IMR-90 (cell line): Measurements from ENCODE around the gene FRY. TPM values are rescaled to one million over a fixed set of nuclear protein-coding genes. Genes with fewer than 3 reads are reported as not detected.
A peak's percentile ranks its signal among the peaks of the same experiment; 100 is the strongest.

ENCODE experiments used
- ATAC-seq: fragments of 200-7000 bp; cut with Tn5 transposase; 2 replicates; pipeline ENCODE4 v1.9.1; 2020; ENCODE audit warnings: low read depth, mild to moderate bottlenecking, moderate library complexity
- BruUV-seq: library from RNA; stranded (reverse); fragments of 400-500 nt; replicated peaks from 2 replicates; lab custom pipeline; 2021; lab: Mats Ljungman, UMichigan
- CTCF ChIA-PET: fragments of 300-600 bp; formaldehyde crosslinking; extraction: SDS; loops from one replicate; lab custom pipeline; 2021; ENCODE audit warnings: antibody characterized with exemption; lab: Yijun Ruan, JAX
- POLR2A ChIA-PET: fragments of 300-600 bp; sonication (Branson Sonifier 250); formaldehyde crosslinking; loops from one replicate; lab custom pipeline; 2022; ENCODE audit warnings: antibody characterized with exemption; ENCODE audit not compliant: unreplicated experiment; lab: Charles Lee
- DNase-seq: peaks from one replicate; pipeline ENCODE4 v3.0.0; 2013
- H2AFZ ChIP-seq: replicated peaks from 2 replicates; pipeline ENCODE3; 2013; ENCODE audit warnings: low read length, mild to moderate bottlenecking; ENCODE audit not compliant: poor library complexity
- H2AK5ac ChIP-seq: 2 replicates; pipeline ENCODE4 v1.6.1; 2013; ENCODE audit warnings: low read depth, low read length, inconsistent platforms
- H2AK9ac ChIP-seq: replicated peaks from 2 replicates; pipeline ENCODE3; 2013; ENCODE audit warnings: mild to moderate bottlenecking, low read depth, low read length, moderate library complexity; ENCODE audit not compliant: poor library complexity
- H2BK120ac ChIP-seq: 2 replicates; pipeline ENCODE4 v1.6.1; 2013; ENCODE audit warnings: low read depth, low read length, inconsistent platforms
- H2BK15ac ChIP-seq: 3 replicates; pipeline ENCODE4 v1.6.1; 2013; ENCODE audit warnings: low read depth, low read length, inconsistent platforms
- H2BK20ac ChIP-seq: 2 replicates; pipeline ENCODE4 v1.6.1; 2013; ENCODE audit warnings: low read depth, mild to moderate bottlenecking, inconsistent platforms, low read length, moderate library complexity
- H2BK5ac ChIP-seq: 2 replicates; pipeline ENCODE4 v1.6.1; 2013; ENCODE audit warnings: mild to moderate bottlenecking, low read depth, low read length, inconsistent platforms; ENCODE audit not compliant: poor library complexity, severe bottlenecking
- H3K14ac ChIP-seq: replicated peaks from 2 replicates; pipeline ENCODE4 v1.6.1; 2013; ENCODE audit warnings: low read depth, low read length, inconsistent platforms
- H3K18ac ChIP-seq: 2 replicates; pipeline ENCODE4 v1.6.1; 2013; ENCODE audit warnings: low read depth, low read length, control low read depth
- H3K23ac ChIP-seq: 2 replicates; pipeline ENCODE4 v1.6.1; 2013; ENCODE audit warnings: low read depth, low read length, inconsistent platforms
- H3K27ac ChIP-seq: 2 replicates; pipeline ENCODE4 v1.5.1; 2013; ENCODE audit warnings: mild to moderate bottlenecking, control low read depth, low read length; ENCODE audit not compliant: insufficient read depth
- H3K27me3 ChIP-seq: 2 replicates; pipeline ENCODE4 v1.6.1; 2013; ENCODE audit warnings: low read length; ENCODE audit not compliant: control insufficient read depth, insufficient read depth
- H3K36me3 ChIP-seq: 2 replicates; pipeline ENCODE4 v1.6.1; 2013; ENCODE audit warnings: low read length, mixed read lengths; ENCODE audit not compliant: control insufficient read depth, insufficient read depth
- H3K4ac ChIP-seq: 2 replicates; pipeline ENCODE4 v1.6.1; 2013; ENCODE audit warnings: low read depth, low read length, inconsistent platforms
- H3K4me1 ChIP-seq: 2 replicates; pipeline ENCODE4 v1.6.1; 2013; ENCODE audit warnings: low read length, mixed read lengths; ENCODE audit not compliant: control insufficient read depth, insufficient read depth
- H3K4me2 ChIP-seq: 2 replicates; pipeline ENCODE4 v1.6.1; 2013; ENCODE audit warnings: low read depth, mild to moderate bottlenecking, control low read depth, low read length, moderate library complexity
- H3K4me3 ChIP-seq: 2 replicates; pipeline ENCODE4 v1.5.1; 2013; ENCODE audit warnings: low read depth, mild to moderate bottlenecking, control low read depth, low read length, moderate library complexity; ENCODE audit not compliant: insufficient read depth
- H3K56ac ChIP-seq: 2 replicates; pipeline ENCODE4 v1.6.1; 2013; ENCODE audit warnings: low read length, inconsistent platforms; ENCODE audit not compliant: insufficient read depth; ENCODE audit errors: extremely low read depth
- H3K79me1 ChIP-seq, 2 experiments: 2 replicates each; pipeline ENCODE4 v1.6.1; 2013; ENCODE audit warnings: low read length in 2 of 2, inconsistent platforms in 1 of 2, low read depth in 1 of 2
- H3K9ac ChIP-seq: 2 replicates; pipeline ENCODE4 v1.6.1; 2013; ENCODE audit warnings: low read depth, low read length, control low read depth
- H3K9me1 ChIP-seq: 2 replicates; pipeline ENCODE4 v1.6.1; 2013; ENCODE audit warnings: low read length, inconsistent platforms; ENCODE audit not compliant: insufficient read depth
- H3K9me3 ChIP-seq: 2 replicates; pipeline ENCODE4 v1.6.1; 2013; ENCODE audit warnings: low read length; ENCODE audit not compliant: control insufficient read depth, insufficient read depth
- H4K20me1 ChIP-seq: 2 replicates; pipeline ENCODE4 v1.6.1; 2013; ENCODE audit warnings: low read length, inconsistent platforms; ENCODE audit not compliant: insufficient read depth
- H4K5ac ChIP-seq: 2 replicates; pipeline ENCODE4 v1.6.1; 2013; ENCODE audit warnings: mild to moderate bottlenecking, low read depth, low read length, control low read depth
- H4K8ac ChIP-seq, 2 experiments: 2 replicates each; pipeline ENCODE4 v1.6.1; 2013; ENCODE audit warnings: low read depth in 2 of 2, low read length in 2 of 2, control low read depth in 1 of 2, inconsistent platforms in 1 of 2
- H4K91ac ChIP-seq: 2 replicates; pipeline ENCODE4 v1.6.1; 2013; ENCODE audit warnings: low read depth, low read length, inconsistent platforms; ENCODE audit not compliant: insufficient read depth
- BHLHE40 ChIP-seq: fragments of 150-350 bp; IDR thresholded peaks from 2 replicates; pipeline ENCODE4 v1.6.1; 2016; ENCODE audit warnings: mild to moderate bottlenecking, low read depth, low read length
- CEBPB ChIP-seq: IDR thresholded peaks from 2 replicates; pipeline ENCODE4 v1.6.1; 2012; ENCODE audit warnings: low read depth, low read length, improper control_type of control experiment
- CHD1 ChIP-seq: IDR thresholded peaks from 2 replicates; pipeline ENCODE4 v1.6.1; 2012; ENCODE audit warnings: low read depth, low read length, improper control_type of control experiment
- ELK1 ChIP-seq: fragments of 150-350 bp; IDR thresholded peaks from 2 replicates; pipeline ENCODE4 v1.6.1; 2016; ENCODE audit warnings: low read depth, mild to moderate bottlenecking, low read length, moderate library complexity, borderline replicate concordance
- FOS ChIP-seq: fragments of 150-350 bp; IDR thresholded peaks from 2 replicates; pipeline ENCODE4 v1.6.1; 2016; ENCODE audit warnings: low read depth, low read length
- MAFK ChIP-seq: IDR thresholded peaks from 2 replicates; pipeline ENCODE4 v1.6.1; 2012; ENCODE audit warnings: low read depth, low read length, improper control_type of control experiment
- MAZ ChIP-seq: IDR thresholded peaks from 2 replicates; pipeline ENCODE4 v1.6.1; 2012; ENCODE audit warnings: low read depth, mild to moderate bottlenecking, low read length, improper control_type of control experiment, moderate library complexity, borderline replicate concordance
- MXI1 ChIP-seq: IDR thresholded peaks from 2 replicates; pipeline ENCODE4 v1.6.1; 2012; ENCODE audit warnings: low read depth, mild to moderate bottlenecking, low read length, moderate library complexity, borderline replicate concordance
- NFE2L2 ChIP-seq: fragments of 150-350 bp; IDR thresholded peaks from 2 replicates; pipeline ENCODE4 v1.6.1; 2016; ENCODE audit warnings: low read depth, mild to moderate bottlenecking, low read length
- POLR2A ChIP-seq: IDR thresholded peaks from 2 replicates; pipeline ENCODE4 v1.6.1; 2012; ENCODE audit warnings: mild to moderate bottlenecking, low read depth, low read length
- RAD21 ChIP-seq: IDR thresholded peaks from 2 replicates; pipeline ENCODE4 v1.6.1; 2012; ENCODE audit warnings: low read length, improper control_type of control experiment
- RCOR1 ChIP-seq: IDR thresholded peaks from 2 replicates; pipeline ENCODE4 v1.6.1; 2012; ENCODE audit warnings: mild to moderate bottlenecking, low read length, improper control_type of control experiment; ENCODE audit not compliant: insufficient replicate concordance
- RFX5 ChIP-seq: IDR thresholded peaks from 2 replicates; pipeline ENCODE4 v1.8.0; 2012; ENCODE audit warnings: low read depth, mild to moderate bottlenecking, low read length, moderate library complexity
- SMC3 ChIP-seq: fragments of 150-350 bp; IDR thresholded peaks from 2 replicates; pipeline ENCODE4 v1.6.1; 2016; ENCODE audit warnings: low read depth, mild to moderate bottlenecking, antibody characterized with exemption, low read length, moderate library complexity
- USF2 ChIP-seq: fragments of 150-350 bp; IDR thresholded peaks from 2 replicates; pipeline ENCODE4 v1.6.1; 2017; ENCODE audit warnings: mild to moderate bottlenecking, antibody characterized with exemption, low read length, low read depth
- WGBS, 2 experiments: methylation state at CpG; one replicate each; pipeline versions ENCODE4 v1.1.5 to v1.1.7; 2013; ENCODE audit warnings: missing lambda C conversion rate in 2 of 2; ENCODE audit not compliant: insufficient read length in 1 of 2; ENCODE audit errors: extremely low coverage in 2 of 2; 5-methylcytosine and 5-hydroxymethylcytosine counted together
- dilution Hi-C: fragments of 300-500 bp; cut with HindIII; formaldehyde crosslinking; loops from one replicate; pipeline ENCODE4 v1.14.3; 2018; ENCODE audit warnings: low sequenced_read_pairs; ENCODE audit not compliant: unreplicated experiment
- in situ Hi-C: fragments of 300-500 bp; cut with MboI; formaldehyde crosslinking; loops from 3 replicates; pipeline ENCODE4 v1.14.3; 2019; ENCODE audit warnings: low sequenced_read_pairs, inconsistent platforms, mixed read lengths
- intact Hi-C: fragments of 100-400 bp; cut with micrococcal nuclease; formaldehyde crosslinking; loops from 2 replicates; pipeline ENCODE4 v1.10.0; 2022
- polyA plus RNA-seq, 3 experiments: library from polyadenylated mRNA; depleted of rRNA; stranded (reverse); fragments of >200 nt; gene quantifications; 2 replicates each; pipeline ENCODE4 v1.2.3, GENCODE V29; 2012; ENCODE audit warnings: low replicate concordance in 1 of 3
- total RNA-seq: library from RNA; depleted of rRNA; stranded (reverse); fragments of >200 nt; gene quantifications from 2 replicates; pipeline ENCODE4 v1.2.3, GENCODE V29; 2012
- TF ChIP-seq, protein P1 (sequence below): conservative IDR thresholded peaks from 2 replicates; pipeline ENCODE4 v1.5.1; 2012; ENCODE audit warnings: mild to moderate bottlenecking, low read depth, low read length, improper control_type of control experiment

FRY gene
- total and polyA plus RNA-seq, 2 of the 4 experiments (the other 2 are of a cell fraction), result 3.0 to 4.8 TPM

DNA sequence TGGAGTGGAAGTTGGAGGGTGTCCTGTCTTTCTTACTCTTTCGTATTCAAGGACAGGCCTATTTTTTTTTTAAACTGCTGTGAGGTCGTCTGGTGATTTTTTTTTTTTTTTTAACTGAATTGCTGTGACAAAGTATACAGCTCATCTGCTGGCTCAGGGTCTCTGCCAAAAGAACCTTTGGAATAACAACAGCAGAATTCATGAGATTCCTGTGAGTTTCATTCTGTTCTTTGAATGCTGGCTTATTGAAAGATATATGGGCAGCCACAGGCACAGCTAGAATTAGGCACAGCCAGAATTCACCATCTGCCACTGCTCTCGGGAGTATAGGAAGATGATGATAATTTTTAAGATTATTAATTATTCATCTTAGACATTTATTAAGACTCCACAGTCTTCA is 21.4 kb upstream of the FRY start:
- Histone ChIP-seq H3K79me1 (no peaks in the 10 kb centered on the region), H2BK15ac (no peak overlapping the region), H3K23ac (no peak overlapping the region), H4K8ac (no peak overlapping the region), H3K4me3 (no peak overlapping the region), H3K4me1 (no peaks in the 10 kb centered on the region), H2BK120ac (no peak overlapping the region), H4K20me1 (no peaks in the 10 kb centered on the region), H3K9ac (no peak overlapping the region), H3K27me3 (no peaks in the 10 kb centered on the region; the same call in 1 of the 2 replicates), H3K4me2 (no peak overlapping the region), H3K14ac (no peak overlapping the region), H3K18ac (no peak overlapping the region), H3K4ac (no peak overlapping the region), H3K36me3 (no peaks in the 10 kb centered on the region), H2BK5ac (no peak overlapping the region), H2AFZ (no peak overlapping the region), H2BK20ac (no peak overlapping the region), H2AK5ac (no peak overlapping the region), H3K27ac (no peak overlapping the region), H3K9me1 (no peaks in the 10 kb centered on the region), H3K56ac (no peak overlapping the region), H2AK9ac (no peak overlapping the region), H4K91ac (no peak overlapping the region), H4K5ac (no peak overlapping the region), H3K9me3 (no peaks in the 10 kb centered on the region)
- peak; percentile 31 for DNase-seq
- ChIA-PET CTCF (interaction anchor here (0.7 to 1.0 kb wide), 4 partner anchors 22 to 1798 kb away, joined by 3 to 5 read pairs (median 4); partner anchors contain the start of gene FRY), POLR2A (no interaction called here)
- intact Hi-C loops (no loop called here), in situ Hi-C loops (no loop called here), dilution Hi-C loops (no loop called here)
- ATAC-seq, result peak; percentile 62
- BruUV-seq, result no TSS peak
- TF ChIP-seq CHD1, result no peak
- no peak for TF ChIP-seq ELK1
- TF ChIP-seq FOS, result no peak
- no peak for TF ChIP-seq POLR2A
- TF ChIP-seq RFX5, result no peak
- no peak for TF ChIP-seq MAFK
- no peak for TF ChIP-seq RCOR1
- TF ChIP-seq BHLHE40, result no peak
- no peak for TF ChIP-seq SMC3
- TF ChIP-seq, protein P1, sequence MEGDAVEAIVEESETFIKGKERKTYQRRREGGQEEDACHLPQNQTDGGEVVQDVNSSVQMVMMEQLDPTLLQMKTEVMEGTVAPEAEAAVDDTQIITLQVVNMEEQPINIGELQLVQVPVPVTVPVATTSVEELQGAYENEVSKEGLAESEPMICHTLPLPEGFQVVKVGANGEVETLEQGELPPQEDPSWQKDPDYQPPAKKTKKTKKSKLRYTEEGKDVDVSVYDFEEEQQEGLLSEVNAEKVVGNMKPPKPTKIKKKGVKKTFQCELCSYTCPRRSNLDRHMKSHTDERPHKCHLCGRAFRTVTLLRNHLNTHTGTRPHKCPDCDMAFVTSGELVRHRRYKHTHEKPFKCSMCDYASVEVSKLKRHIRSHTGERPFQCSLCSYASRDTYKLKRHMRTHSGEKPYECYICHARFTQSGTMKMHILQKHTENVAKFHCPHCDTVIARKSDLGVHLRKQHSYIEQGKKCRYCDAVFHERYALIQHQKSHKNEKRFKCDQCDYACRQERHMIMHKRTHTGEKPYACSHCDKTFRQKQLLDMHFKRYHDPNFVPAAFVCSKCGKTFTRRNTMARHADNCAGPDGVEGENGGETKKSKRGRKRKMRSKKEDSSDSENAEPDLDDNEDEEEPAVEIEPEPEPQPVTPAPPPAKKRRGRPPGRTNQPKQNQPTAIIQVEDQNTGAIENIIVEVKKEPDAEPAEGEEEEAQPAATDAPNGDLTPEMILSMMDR, result no peak
- TF ChIP-seq MAZ, result no peak
- no peak for TF ChIP-seq RAD21
- TF ChIP-seq MXI1, result no peak
- no peak for TF ChIP-seq CEBPB
- no peak for TF ChIP-seq USF2
- no peak for TF ChIP-seq NFE2L2
- WGBS, 2 experiments, result no CpG with 5 or more reads among the region's 3 CpGs
